Endodermal cell (in vitro differentiated cells): ENCODE data around the gene CD300LF. TPM values are rescaled to one million over a fixed set of nuclear protein-coding genes. Genes with fewer than 3 reads are reported as not detected.

Source experiments
- DNase-seq: peaks from one replicate; pipeline ENCODE4 v3.0.0-alpha.2; 2017
- H3K27ac ChIP-seq: 2 replicates; pipeline ENCODE4 v1.5.1; 2013; ENCODE audit warnings: mild to moderate bottlenecking, low read depth, low read length, moderate library complexity
- H3K27me3 ChIP-seq: 2 replicates; pipeline ENCODE4 v1.6.1; 2013; ENCODE audit warnings: mild to moderate bottlenecking, low read length, moderate library complexity; ENCODE audit not compliant: insufficient read depth, control insufficient read depth, poor library complexity, severe bottlenecking
- H3K36me3 ChIP-seq: 2 replicates; pipeline ENCODE4 v1.7.0; 2013; ENCODE audit warnings: mild to moderate bottlenecking, low read length, moderate library complexity; ENCODE audit not compliant: control insufficient read depth, insufficient read depth
- H3K4me1 ChIP-seq: one replicate; pipeline ENCODE4 v1.7.0; 2013; ENCODE audit warnings: low read length; ENCODE audit not compliant: control insufficient read depth, insufficient read depth
- H3K4me3 ChIP-seq: 2 replicates; pipeline ENCODE4 v1.5.1; 2013; ENCODE audit warnings: mild to moderate bottlenecking, low read length, moderate library complexity
- H3K9ac ChIP-seq: 2 replicates; pipeline ENCODE4 v1.6.1; 2013; ENCODE audit warnings: mild to moderate bottlenecking, low read length, moderate library complexity; ENCODE audit not compliant: poor library complexity, severe bottlenecking; ENCODE audit errors: extremely low read depth
- H3K9me3 ChIP-seq: 2 replicates; pipeline ENCODE4 v1.6.1; 2013; ENCODE audit warnings: mild to moderate bottlenecking, low read length, moderate library complexity; ENCODE audit not compliant: control insufficient read depth
- H3K27ac Mint-ChIP-seq: 2 replicates; pipeline ENCODE4 v1.8.0; 2020; ENCODE audit warnings: mixed read lengths
- H3K27me3 Mint-ChIP-seq: 2 replicates; pipeline ENCODE4 v1.8.0; 2021; ENCODE audit warnings: mild to moderate bottlenecking, mixed read lengths; ENCODE audit not compliant: insufficient read depth
- H3K36me3 Mint-ChIP-seq: 2 replicates; pipeline ENCODE4 v1.8.0; 2020; ENCODE audit warnings: low read depth, mixed read lengths
- H3K4me1 Mint-ChIP-seq: 2 replicates; pipeline ENCODE4 v1.8.0; 2020; ENCODE audit warnings: mixed read lengths
- H3K4me3 Mint-ChIP-seq: 2 replicates; pipeline ENCODE4 v1.8.0; 2020; ENCODE audit warnings: mild to moderate bottlenecking, moderate library complexity, mixed read lengths
- H3K9me3 Mint-ChIP-seq: 2 replicates; pipeline ENCODE4 v1.8.0; 2020; ENCODE audit warnings: mild to moderate bottlenecking, mixed read lengths
- WGBS, 2 experiments: methylation state at CpG; one replicate each; pipeline versions ENCODE4 v1.1.5 to v1.1.7; 2013; ENCODE audit warnings: missing lambda C conversion rate in 2 of 2, mixed read lengths in 1 of 2; ENCODE audit not compliant: insufficient coverage in 1 of 2, insufficient read length in 1 of 2; 5-methylcytosine and 5-hydroxymethylcytosine counted together
- total RNA-seq, 2 donors: library from RNA; stranded (reverse); fragmentation: NEBNext Ultra II Directional in 1 of 2; extraction: Animal tissue kit (Norgen Biotek cat#: 25700) in 1 of 2; gene quantifications; 2 replicates in 1 of 2; 3 replicates in 1 of 2; pipeline ENCODE4 v1.2.1, GENCODE V29; 2021
- TF ChIP-seq, protein P1 (sequence below): fragments of 200-600 bp; sonication (generic); conservative IDR thresholded peaks from 2 replicates; pipeline ENCODE4 v1.5.0; 2021; ENCODE audit warnings: antibody characterized with exemption, mild to moderate bottlenecking

CD300LF gene
- total RNA-seq, 2 donors from 2014 or later, result not detected

DNA sequence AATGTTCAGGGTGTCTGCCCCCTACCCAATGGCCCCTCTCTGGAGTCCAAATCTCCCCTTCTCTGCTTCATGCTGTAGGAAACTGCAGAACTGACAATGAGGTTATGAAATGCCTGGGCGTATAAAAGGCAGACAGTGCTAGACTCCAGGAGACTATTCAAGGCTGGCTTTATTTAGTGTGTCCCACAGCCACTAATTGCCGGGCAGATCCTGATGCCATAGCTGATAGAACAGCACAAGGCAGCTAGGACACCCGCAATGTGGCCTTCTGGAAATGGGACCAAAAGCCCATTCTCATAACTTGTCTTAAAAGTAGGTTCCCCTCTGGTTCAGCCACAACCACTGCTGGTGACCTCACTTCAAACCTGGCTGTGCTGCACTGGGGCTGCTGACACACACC lies 60.7 kb downstream of the CD300LF start:
- Histone ChIP-seq H3K9ac (no peak overlapping the region), H3K4me1 (peaks cover 10% of the 10 kb centered on the region), H3K36me3 (no peaks in the 10 kb centered on the region), H3K27ac (no peak overlapping the region), H3K9me3 (no peaks in the 10 kb centered on the region), H3K27me3 (peaks cover 12% of the 10 kb centered on the region), H3K4me3 (no peak overlapping the region)
- WGBS, 2 experiments, result 90 to 95% methylated on average over 3 of the region's 3 CpGs
- Mint-ChIP-seq H3K4me3 (no peak overlapping the region), H3K4me1 (peaks cover 9% of the 10 kb centered on the region), H3K27ac (no peak overlapping the region), H3K9me3 (no peaks in the 10 kb centered on the region), H3K27me3 (peaks cover 21% of the 10 kb centered on the region), H3K36me3 (no peaks in the 10 kb centered on the region)
- no peak for DNase-seq
- TF ChIP-seq, protein P1, sequence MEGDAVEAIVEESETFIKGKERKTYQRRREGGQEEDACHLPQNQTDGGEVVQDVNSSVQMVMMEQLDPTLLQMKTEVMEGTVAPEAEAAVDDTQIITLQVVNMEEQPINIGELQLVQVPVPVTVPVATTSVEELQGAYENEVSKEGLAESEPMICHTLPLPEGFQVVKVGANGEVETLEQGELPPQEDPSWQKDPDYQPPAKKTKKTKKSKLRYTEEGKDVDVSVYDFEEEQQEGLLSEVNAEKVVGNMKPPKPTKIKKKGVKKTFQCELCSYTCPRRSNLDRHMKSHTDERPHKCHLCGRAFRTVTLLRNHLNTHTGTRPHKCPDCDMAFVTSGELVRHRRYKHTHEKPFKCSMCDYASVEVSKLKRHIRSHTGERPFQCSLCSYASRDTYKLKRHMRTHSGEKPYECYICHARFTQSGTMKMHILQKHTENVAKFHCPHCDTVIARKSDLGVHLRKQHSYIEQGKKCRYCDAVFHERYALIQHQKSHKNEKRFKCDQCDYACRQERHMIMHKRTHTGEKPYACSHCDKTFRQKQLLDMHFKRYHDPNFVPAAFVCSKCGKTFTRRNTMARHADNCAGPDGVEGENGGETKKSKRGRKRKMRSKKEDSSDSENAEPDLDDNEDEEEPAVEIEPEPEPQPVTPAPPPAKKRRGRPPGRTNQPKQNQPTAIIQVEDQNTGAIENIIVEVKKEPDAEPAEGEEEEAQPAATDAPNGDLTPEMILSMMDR, result no peak

DNA sequence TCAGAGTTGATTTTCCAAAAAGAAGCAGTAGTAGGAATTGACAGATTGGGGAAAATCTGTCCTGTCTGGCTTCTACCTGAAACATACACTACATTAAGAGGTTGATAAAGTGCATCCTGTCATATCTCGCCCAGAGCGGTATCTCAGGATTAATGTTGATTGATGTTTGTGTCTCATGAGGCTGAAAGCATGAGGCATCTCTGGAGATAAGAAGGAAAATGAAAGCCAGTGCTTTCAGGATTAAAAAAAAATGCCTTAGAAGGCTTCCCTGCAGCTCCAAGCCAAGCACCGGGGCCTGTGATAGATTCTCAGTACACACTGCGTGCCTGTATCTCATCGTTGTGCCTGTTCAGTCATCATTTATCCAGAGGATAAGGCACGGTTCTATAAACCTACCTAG lies 62.8 kb downstream of the CD300LF start:
- peaks cover 19% of the 10 kb centered on the region for H3K27me3 Mint-ChIP-seq
- peaks cover 5% of the 10 kb centered on the region for H3K9me3 ChIP-seq
- TF ChIP-seq, protein P1, result no peak
- no peaks in the 10 kb centered on the region for H3K36me3 Mint-ChIP-seq
- no peak overlapping the region for H3K4me3 Mint-ChIP-seq
- no peak overlapping the region for H3K9ac ChIP-seq
- 84 to 93% methylated on average over 3 to 6 of the region's 6 CpGs for WGBS, 2 experiments
- no peaks in the 10 kb centered on the region for H3K9me3 Mint-ChIP-seq
- H3K4me3 ChIP-seq, result no peak overlapping the region
- H3K27ac ChIP-seq, result no peak overlapping the region
- no peak for DNase-seq
- peaks cover 12% of the 10 kb centered on the region for H3K27me3 ChIP-seq
- H3K4me1 ChIP-seq, result peaks cover 10% of the 10 kb centered on the region
- H3K27ac Mint-ChIP-seq, result no peak overlapping the region
- no peaks in the 10 kb centered on the region for H3K36me3 ChIP-seq
- H3K4me1 Mint-ChIP-seq, result peaks cover 18% of the 10 kb centered on the region

DNA sequence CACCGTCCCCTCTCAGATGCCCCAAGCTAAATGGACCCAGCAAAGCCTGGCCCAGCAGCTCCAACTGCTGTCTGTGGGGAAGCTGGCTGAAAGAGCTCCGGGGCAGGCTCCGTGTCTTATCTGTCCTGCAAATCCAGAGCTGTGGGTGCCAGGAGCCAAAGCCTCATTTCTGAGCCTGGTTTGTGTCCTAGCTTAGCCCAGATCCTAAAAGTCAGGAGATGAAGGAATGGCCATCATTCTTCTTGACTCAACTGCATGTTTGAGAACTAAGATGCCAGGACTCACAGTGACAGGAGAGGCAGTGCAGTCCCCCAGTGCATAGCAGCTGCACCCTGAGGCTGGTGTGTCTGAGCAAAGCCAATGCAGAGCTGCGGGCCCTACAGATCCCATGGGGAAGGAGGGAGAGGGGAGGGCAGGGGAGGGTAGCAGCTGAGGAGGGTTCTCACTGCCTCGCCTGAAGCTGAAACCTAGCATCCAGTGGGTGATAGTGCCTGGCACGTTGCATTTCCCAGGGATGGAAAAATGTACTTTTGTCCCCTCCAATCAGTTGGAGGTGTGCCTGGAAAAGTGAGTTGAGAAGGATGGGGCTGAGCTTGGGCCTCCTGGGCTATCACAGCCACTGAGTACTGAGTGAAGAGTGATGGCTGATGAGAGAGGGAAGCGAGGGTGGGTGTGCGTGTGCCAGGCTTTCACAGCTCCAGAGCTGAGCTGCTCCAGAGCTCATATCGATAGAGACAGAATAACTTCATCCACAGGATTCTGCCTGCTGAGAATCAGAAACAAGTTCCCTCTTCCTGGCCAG lies 64.7 kb downstream of the CD300LF start:
- Histone ChIP-seq H3K27ac (no peak overlapping the region), H3K9me3 (peaks cover 5% of the 10 kb centered on the region), H3K4me3 (no peak overlapping the region), H3K9ac (no peak overlapping the region), H3K27me3 (peaks cover 8% of the 10 kb centered on the region), H3K4me1 (peaks cover 10% of the 10 kb centered on the region), H3K36me3 (no peaks in the 10 kb centered on the region)
- no peaks in the 10 kb centered on the region for H3K9me3 Mint-ChIP-seq
- H3K4me3 Mint-ChIP-seq, result no peak overlapping the region
- 82 to 91% methylated on average over 8 to 9 of the region's 9 CpGs for WGBS, 2 experiments
- TF ChIP-seq, protein P1, result no peak
- H3K4me1 Mint-ChIP-seq, result peaks cover 33% of the 10 kb centered on the region
- H3K27me3 Mint-ChIP-seq, result peaks cover 6% of the 10 kb centered on the region
- H3K36me3 Mint-ChIP-seq, result no peaks in the 10 kb centered on the region
- H3K27ac Mint-ChIP-seq, result no peak overlapping the region
- DNase-seq, result no peak
